GM19193 (cell line): ENCODE data around the gene UNG.
A peak's percentile ranks its signal among the peaks of the same experiment; 100 is the strongest.

ENCODE experiments used
- POLR2A ChIP-seq: IDR thresholded peaks from 4 replicates; pipeline ENCODE4 v1.6.1; 2011; ENCODE audit not compliant: insufficient read depth, insufficient read length; ENCODE audit errors: extremely low read depth

The UNG gene

DNA sequence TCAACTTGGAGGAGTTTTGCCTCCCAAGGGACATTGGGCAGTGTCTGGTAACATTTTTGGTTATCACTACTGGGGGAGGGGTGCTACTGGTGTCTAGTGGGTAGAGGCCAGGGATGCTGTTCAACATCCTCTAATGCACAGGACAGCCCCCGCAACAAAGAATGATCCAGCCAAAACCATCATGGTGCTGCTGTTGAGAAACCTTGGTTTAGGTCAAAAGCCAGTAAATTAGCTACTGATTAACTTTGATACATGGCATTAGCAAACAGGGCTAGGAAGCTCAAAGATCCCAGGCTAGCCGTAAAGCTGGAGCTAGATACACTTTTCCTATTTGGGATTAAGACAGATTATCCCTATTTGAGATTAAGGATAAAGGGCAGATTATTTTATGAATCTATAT lies 13.0 kb upstream of the UNG start:
- TF ChIP-seq POLR2A, result no peak

DNA sequence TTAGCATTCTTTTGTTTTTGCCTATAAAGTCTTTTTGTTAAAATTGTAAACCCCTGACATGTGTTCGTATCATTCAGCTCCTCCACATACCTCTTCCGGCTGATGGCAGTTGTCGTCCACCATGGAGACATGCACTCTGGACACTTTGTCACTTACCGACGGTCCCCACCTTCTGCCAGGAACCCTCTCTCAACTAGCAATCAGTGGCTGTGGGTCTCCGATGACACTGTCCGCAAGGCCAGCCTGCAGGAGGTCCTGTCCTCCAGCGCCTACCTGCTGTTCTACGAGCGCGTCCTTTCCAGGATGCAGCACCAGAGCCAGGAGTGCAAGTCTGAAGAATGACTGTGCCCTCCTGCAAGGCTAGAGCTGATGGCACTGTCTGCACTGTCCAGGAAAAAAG lies 11.8 kb upstream of the UNG start:
- TF ChIP-seq POLR2A, result no peak

DNA sequence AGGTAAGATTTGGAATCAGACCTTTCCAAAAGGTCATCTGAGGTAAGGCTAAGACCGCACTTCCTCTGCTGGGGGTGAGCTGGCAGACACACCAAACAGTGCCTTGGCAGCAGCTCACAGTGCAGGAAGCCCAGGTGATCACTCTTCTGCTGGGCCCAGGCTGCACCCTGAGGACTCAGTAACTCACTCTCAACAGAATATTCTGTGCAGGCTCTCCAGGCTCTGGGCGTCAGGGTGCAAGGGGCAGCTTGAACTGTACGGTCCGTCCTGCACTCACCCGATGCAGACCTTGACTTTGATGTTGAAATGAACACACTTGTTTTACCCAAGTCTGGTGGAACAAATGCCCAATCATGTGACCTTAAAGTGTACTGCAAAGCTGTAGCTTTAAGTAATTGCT lies 10.1 kb upstream of the UNG start:
- no peak for TF ChIP-seq POLR2A

DNA sequence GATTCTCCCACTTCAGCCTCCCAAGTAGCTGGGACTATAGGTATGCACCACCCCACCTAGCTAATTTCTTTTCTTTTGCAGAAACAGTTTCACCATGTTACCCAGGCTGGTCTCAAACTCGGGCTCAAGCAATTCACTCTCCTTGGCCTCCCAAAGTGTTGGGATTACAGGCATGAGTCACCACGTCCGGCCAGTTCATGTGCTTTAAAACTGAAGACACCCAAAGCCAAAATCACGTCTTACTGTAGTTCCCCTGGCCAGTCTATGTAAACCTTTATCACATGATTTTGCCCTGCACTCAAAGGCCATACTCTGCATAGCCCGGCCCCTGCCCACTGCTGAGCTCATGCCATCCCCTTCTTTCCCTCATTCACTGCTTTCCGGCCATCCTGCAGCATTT lies 8.6 kb upstream of the UNG start:
- TF ChIP-seq POLR2A, result no peak

DNA sequence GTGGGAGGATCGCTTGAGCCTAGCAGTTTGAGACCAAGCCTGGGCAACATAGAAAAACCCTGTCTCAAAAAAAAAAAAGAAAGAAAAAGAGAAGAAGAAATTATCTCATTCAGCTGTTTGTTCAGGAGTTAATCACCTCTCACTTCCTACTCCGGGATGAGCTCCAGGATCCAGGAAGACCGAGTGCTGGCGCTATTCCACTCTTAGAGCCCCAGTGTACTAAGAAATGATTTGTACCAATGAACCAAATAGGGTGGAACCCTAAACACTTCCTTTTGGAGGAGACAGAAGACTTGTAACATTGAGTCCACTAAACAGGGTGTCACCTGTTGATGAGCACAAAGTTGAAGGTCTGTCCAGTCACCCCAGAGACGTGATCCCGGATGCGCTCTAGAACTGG lies 7.7 kb upstream of the UNG start:
- no peak for TF ChIP-seq POLR2A

DNA sequence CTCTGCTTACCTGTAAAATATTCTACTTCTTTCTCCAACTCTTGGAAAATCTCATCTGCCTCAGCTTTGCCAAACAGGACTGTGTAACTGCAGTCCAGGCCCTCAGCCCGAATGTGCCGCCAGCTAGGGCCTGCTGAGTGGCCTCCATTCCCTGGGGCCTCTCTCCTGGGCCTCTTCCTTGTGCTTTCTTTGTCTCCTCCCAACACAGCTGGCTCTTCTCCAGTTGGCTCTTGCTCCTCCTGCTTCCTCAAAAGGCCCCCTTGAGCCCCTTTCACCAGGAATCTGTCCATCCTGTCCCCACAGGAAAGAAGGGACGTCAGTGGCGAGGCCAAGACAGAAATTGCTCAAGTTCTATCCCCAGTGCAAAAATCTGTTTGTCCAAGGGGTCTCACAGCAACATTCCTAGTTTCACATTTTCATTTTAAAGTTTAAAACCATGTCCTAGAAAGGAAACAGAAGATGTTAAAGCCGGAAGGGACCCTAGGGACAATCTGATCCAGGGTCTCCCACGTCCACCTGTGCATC lies 4.8 kb upstream of the UNG start:
- no peak for TF ChIP-seq POLR2A

DNA sequence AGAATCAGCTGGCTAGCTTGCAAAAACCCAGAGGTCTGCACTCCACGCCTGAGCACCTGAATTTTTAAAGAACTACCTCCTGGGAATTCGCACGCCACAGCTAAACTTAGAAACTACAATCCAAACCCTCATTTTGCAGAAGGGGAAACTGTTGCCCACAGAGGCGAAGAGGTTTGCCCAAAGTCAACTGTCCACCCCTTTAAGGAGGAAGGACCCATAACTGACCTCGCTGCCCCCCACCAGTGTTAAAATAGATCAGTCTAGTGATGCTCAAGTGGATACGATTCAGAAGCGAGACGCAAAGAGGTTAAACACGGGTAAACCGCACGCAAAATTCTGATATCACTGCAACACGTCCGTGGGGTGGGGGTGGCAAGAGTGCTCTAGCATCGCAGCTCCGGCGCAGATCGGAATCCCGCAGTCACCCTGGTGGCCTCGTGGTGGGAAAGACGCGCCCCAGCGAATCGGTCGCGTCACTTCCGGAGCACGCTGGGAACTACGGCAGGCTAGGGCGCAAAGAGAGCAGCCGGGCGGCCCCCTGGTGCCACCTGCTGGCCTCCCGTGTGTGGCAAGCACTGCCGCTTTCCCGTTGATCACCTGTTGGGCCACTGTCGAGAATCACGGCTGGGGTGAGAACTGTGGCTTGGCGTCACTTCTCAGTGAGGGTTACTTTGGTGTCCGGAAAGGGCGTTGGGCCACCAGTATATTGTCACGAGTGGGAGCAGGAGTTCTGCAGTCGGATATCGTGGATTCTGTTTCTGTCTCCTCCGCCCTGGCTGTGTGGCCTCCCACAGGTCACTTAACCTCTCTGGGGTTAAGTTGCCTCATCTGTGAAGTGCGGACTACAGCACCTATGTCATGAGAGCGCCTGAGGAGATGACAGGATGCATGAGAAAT lies 4.1 kb upstream of the UNG start, which contains the start of gene ALKBH2:
ALKBH2 (minus strand) TSS at position 451 of the 897 bp plus-strand sequence. CDS start 686 bp downstream, outside the sequence.
- TF ChIP-seq POLR2A, result peak; percentile 91

DNA sequence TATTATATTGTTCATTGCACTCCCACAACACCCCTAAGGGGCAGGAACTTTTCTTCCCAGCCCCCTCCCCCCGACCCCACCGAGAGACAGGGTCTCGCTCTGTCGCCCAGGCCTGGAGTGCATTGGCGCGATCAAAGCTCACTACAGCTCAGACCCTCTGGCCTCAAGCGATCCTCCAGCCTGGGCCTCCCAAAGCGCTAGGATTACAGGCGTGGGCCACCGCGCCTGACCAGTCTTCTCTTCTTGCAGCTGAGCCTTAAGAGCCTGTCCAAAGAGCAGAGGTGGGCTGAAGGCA lies 310 bp upstream of the UNG start:
- no peak for TF ChIP-seq POLR2A

DNA sequence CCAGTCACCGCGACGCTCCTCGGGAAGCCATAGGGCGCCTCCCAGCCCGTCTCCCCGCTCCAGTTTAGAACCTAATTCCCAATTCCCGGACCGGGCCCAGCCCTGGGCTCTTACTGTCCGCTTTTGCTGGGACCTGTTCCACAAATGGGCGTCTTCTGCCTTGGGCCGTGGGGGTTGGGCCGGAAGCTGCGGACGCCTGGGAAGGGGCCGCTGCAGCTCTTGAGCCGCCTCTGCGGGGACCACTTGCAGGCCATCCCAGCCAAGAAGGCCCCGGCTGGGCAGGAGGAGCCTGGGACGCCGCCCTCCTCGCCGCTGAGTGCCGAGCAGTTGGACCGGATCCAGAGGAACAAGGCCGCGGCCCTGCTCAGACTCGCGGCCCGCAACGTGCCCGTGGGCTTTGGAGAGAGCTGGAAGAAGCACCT lies 797 bp downstream of the UNG start:
- no peak for TF ChIP-seq POLR2A

DNA sequence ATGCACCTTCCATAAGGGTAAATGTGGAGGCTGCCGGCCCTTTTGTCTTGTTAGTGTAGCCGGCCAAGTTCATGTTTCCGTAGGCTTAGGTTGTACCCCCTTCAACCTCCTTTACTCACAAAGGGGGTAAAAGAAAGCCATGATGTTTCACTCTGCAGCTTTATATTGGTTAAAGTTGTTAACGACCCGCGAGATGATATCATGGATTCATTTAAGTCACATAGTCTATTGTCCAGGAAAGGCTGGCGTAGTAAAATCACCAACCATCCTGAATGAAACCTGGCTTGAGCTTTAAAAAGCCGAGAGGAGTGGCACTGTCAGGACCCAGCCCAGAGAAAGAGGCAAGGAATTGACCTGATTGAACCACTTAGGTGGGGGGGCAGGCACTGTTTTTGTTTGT lies 1.3 kb downstream of the UNG start:
- no peak for TF ChIP-seq POLR2A

DNA sequence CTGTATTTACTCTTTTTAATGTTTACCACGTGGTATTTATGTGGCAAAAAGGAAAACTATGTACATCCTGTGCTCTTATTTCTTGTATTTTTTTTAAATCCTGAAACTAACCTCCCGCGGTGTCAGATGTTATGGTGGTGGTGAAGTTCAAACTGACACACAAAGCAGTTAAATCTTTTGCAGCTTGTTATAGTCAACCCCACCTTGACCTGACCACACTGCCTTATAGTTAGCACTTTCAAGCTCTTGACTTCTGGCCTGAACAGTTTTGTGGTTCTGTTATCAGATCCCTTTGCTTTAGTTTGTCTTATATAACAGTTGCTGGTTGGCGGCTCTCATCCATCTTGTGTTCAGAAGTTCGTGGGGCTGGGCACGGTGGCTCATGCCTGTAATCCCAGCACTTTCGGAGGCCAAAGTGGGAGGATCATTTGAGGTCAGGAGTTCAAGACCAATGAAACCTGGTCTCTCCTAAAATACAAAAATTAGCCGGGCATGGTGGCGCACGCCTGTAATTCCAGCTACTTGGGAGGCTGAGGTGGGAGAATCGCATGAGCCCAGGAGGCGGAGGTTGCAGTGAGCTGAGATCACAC lies 2.1 kb downstream of the UNG start:
- no peak for TF ChIP-seq POLR2A

DNA sequence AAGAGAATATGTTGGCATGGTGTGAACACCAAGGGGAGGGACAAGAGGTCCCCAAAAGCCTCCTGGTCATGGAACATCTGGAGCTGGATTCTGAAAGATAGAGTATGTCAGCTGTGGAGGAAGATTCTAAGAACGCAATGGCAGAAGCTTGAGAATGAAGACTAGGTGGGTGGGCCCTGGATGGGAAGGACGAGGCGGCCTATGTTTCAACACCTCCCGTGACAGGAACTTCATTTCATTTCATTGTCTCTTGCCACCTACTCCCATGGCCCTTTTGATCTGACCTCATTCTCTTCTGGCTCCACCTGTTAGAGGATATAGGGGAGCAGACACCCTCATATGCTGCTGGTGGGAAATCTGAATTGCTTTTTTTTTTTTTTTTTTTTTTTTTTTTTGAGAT lies 3.3 kb downstream of the UNG start:
- TF ChIP-seq POLR2A, result no peak

DNA sequence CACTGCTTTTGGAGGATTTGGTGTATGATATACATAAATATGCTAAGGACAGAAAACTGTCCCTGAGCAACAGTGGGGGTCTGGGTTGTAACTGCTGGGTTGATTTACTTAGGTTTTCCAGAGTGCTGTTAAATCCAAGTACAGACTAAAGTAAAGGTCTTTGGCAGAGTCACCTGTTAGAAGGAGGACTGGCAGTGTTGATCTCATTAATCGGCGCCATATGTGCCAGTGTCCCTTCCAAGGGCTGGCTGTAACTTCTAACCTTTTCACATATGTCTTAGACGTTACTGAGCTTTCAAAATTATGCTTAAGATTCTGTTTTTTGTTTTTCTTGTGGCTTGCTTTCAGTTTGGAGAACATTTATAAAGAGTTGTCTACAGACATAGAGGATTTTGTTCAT lies 5.1 kb downstream of the UNG start:
- no peak for TF ChIP-seq POLR2A

DNA sequence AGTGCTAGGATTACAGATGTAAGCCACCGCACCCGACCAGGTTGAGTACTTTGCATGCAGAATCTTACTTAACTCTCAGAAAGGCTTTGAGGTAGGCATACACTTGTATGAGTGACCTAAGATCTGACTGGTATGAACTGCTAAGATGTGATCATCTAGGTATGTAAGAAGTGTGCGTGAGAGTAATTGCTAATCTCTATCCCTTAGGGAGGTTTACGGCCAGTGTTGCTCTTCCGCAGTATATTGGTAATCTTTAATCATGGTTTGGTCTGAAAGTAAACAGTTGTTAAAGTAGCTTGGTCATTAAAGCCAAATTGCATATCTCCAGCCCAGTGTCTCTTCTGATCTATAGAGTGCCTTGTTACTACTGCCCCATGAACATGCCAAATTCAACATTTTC lies 7.8 kb downstream of the UNG start:
- TF ChIP-seq POLR2A, result no peak

DNA sequence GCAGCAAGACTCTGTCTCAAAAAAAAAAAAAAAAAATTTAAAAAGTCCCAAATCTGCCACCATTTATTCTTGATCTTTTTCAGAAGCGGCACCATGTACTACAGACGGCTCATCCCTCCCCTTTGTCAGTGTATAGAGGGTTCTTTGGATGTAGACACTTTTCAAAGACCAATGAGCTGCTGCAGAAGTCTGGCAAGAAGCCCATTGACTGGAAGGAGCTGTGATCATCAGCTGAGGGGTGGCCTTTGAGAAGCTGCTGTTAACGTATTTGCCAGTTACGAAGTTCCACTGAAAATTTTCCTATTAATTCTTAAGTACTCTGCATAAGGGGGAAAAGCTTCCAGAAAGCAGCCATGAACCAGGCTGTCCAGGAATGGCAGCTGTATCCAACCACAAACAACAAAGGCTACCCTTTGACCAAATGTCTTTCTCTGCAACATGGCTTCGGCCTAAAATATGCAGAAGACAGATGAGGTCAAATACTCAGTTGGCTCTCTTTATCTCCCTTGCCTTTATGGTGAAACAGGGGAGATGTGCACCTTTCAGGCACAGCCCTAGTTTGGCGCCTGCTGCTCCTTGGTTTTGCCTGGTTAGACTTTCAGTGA lies 12.5 kb downstream of the UNG start:
- TF ChIP-seq POLR2A, result no peak
